NB4 (cell line): ENCODE measurements around the gene PCP4.

Source experiments
- POLR2A ChIP-seq: IDR thresholded peaks from 2 replicates; pipeline ENCODE4 v1.6.1; 2011; ENCODE audit warnings: mild to moderate bottlenecking; ENCODE audit not compliant: insufficient read length; ENCODE audit errors: extremely low read depth
- TF ChIP-seq, protein P1 (sequence below): IDR thresholded peaks from one replicate; pipeline ENCODE4 v1.5.1; 2012; ENCODE audit warnings: low read depth, low read length

DNA sequence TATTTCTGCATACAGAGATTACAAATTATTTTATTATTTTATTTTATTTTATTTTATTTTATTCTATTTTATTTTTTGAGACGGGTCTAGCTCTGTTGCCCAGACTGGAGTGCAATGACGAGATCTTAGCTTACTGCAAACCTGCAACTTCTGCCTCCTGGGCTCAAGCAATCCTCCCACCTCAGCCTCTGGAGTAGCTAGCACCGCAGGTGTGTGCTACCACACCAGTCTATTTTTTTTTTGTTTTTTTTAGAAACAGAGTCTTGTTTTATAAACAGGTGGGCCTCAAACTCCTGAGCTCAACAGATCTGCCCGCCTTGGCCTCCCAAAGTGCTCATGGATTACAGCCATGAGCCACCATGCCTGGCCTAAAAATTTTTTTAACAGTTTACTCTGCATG, 88.1 kb downstream of the PCP4 start:
- TF ChIP-seq POLR2A, result no peak
- TF ChIP-seq, protein P1, sequence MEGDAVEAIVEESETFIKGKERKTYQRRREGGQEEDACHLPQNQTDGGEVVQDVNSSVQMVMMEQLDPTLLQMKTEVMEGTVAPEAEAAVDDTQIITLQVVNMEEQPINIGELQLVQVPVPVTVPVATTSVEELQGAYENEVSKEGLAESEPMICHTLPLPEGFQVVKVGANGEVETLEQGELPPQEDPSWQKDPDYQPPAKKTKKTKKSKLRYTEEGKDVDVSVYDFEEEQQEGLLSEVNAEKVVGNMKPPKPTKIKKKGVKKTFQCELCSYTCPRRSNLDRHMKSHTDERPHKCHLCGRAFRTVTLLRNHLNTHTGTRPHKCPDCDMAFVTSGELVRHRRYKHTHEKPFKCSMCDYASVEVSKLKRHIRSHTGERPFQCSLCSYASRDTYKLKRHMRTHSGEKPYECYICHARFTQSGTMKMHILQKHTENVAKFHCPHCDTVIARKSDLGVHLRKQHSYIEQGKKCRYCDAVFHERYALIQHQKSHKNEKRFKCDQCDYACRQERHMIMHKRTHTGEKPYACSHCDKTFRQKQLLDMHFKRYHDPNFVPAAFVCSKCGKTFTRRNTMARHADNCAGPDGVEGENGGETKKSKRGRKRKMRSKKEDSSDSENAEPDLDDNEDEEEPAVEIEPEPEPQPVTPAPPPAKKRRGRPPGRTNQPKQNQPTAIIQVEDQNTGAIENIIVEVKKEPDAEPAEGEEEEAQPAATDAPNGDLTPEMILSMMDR, result no peak
